Measurements from ENCODE around the gene CDC16.
A peak's percentile ranks its signal among the peaks of the same experiment; 100 is the strongest.
"Not testable (repeated sequence)": the region's sequence is repeated elsewhere in the genome, so short reads cannot be mapped to it uniquely, and the experiment has no call there.

CDC16 gene, protein sequence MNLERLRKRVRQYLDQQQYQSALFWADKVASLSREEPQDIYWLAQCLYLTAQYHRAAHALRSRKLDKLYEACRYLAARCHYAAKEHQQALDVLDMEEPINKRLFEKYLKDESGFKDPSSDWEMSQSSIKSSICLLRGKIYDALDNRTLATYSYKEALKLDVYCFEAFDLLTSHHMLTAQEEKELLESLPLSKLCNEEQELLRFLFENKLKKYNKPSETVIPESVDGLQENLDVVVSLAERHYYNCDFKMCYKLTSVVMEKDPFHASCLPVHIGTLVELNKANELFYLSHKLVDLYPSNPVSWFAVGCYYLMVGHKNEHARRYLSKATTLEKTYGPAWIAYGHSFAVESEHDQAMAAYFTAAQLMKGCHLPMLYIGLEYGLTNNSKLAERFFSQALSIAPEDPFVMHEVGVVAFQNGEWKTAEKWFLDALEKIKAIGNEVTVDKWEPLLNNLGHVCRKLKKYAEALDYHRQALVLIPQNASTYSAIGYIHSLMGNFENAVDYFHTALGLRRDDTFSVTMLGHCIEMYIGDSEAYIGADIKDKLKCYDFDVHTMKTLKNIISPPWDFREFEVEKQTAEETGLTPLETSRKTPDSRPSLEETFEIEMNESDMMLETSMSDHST

DNA sequence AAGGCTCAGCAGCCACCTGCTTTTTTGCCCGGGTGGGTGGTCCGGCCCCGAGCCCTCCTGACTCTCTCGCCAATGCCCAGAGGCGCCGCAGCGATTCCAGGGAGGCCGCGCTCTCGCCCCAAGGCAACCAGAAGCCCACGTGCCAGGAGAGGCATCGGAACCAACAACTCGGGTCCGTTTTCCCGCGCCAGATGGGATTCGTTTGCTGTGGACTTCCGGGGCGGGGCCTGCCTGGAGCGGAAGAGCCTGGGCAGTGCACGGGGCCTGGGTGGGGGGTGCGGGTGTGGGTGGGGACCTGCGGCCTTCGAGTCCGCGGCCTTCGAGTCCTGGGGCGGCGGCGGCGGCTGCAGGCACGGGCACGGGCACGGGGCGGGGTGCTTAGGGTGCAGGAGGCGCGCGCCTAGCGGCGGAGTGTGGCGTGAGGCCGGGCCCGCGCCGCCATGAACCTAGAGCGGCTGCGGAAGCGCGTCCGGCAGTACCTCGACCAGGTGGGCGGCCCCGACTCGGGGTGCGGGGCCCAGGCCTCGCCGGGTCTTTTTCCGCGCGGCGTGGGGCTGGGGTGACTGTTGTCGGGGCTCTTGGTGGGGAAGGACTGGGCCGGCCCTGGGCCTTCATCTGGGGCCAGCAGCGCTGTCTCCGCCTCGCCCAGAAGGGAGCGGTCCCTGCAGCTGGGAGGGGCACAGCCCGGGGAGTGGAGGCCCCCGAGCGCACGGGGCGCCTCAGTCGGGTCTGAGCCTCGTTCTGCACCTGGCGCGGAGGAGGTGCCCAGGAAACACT, at the start of gene CDC16:
Gene CDC16 (plus strand): TSS at position 253 of the 777 bp plus-strand sequence. CDS start 188 bp downstream, at position 441.
- peak within 1 kb of the TSS; percentile 76 for H3K27ac Mint-ChIP-seq
- H3K36me3 Mint-ChIP-seq (ENCODE audit: low read depth): peaks cover 24% of the 10 kb centered on the region
- H3K9me3 Mint-ChIP-seq: no peaks in the 10 kb centered on the region
- DNase-seq (ENCODE audit: low spot score): peak; percentile 85
- peaks cover 9% of the 10 kb centered on the region for H3K27me3 Mint-ChIP-seq (ENCODE audit: low read depth)
- peaks cover 18% of the 10 kb centered on the region for H3K4me1 Mint-ChIP-seq (ENCODE audit: low read depth)
- peak within 1 kb of the TSS; percentile 84 for H3K4me3 Mint-ChIP-seq

- Mint-ChIP-seq H3K9me3 (peaks cover 25% of the 10 kb centered on the region), H3K27me3 (ENCODE audit: low read depth) (peaks cover 12% of the 10 kb centered on the region), H3K4me3 (no peak overlapping the region), H3K27ac (no peak overlapping the region), H3K4me1 (ENCODE audit: low read depth) (peaks cover 1% of the 10 kb centered on the region), H3K36me3 (ENCODE audit: low read depth) (no peaks in the 10 kb centered on the region)
- no peak for DNase-seq (ENCODE audit: low spot score)
Measured at GRCh38 chr13:114185182-114185971, 49.3 kb upstream of the CDC16 start.

- H3K36me3 Mint-ChIP-seq (ENCODE audit: low read depth): no peaks in the 10 kb centered on the region
- H3K4me3 Mint-ChIP-seq: no peak overlapping the region
- peaks cover 14% of the 10 kb centered on the region for H3K27me3 Mint-ChIP-seq (ENCODE audit: low read depth)
- H3K9me3 Mint-ChIP-seq: peaks cover 9% of the 10 kb centered on the region
- no peak for DNase-seq (ENCODE audit: low spot score)
- no peaks in the 10 kb centered on the region for H3K4me1 Mint-ChIP-seq (ENCODE audit: low read depth)
- no peak overlapping the region for H3K27ac Mint-ChIP-seq
Measured at GRCh38 chr13:114194853-114195252, 39.8 kb upstream of the CDC16 start.

GRCh38 chr13:114196629-114197028, 38.1 kb upstream of the CDC16 start:
- Mint-ChIP-seq H3K27ac (no peak overlapping the region), H3K4me3 (no peak overlapping the region), H3K4me1 (ENCODE audit: low read depth) (no peaks in the 10 kb centered on the region), H3K36me3 (ENCODE audit: low read depth) (no peaks in the 10 kb centered on the region), H3K9me3 (no peaks in the 10 kb centered on the region), H3K27me3 (ENCODE audit: low read depth) (peaks cover 6% of the 10 kb centered on the region)
- no peak for DNase-seq (ENCODE audit: low spot score)

- Mint-ChIP-seq H3K4me3 (no peak overlapping the region), H3K27me3 (ENCODE audit: low read depth) (peaks cover 4% of the 10 kb centered on the region), H3K27ac (no peak overlapping the region), H3K9me3 (no peaks in the 10 kb centered on the region), H3K36me3 (ENCODE audit: low read depth) (no peaks in the 10 kb centered on the region), H3K4me1 (ENCODE audit: low read depth) (no peaks in the 10 kb centered on the region)
- no peak for DNase-seq (ENCODE audit: low spot score)
Measured at GRCh38 chr13:114198556-114198955, 36.1 kb upstream of the CDC16 start.

DNA sequence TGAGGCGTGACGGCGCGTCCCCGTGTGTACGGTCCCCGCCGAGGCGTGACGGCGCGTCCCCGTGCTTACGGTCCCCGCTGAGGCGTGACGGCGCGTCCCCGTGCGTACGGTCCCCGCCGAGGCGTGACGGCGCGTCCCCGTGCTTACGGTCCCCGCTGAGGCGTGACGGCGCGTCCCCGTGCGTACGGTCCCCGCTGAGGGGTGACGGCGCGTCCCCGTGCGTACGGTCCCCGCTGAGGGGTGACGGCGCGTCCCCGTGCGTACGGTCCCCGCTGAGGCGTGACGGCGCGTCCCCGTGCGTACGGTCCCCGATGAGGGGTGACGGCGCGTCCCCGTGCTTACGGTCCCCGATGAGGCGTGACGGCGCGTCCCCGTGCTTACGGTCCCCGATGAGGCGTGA, 35.2 kb upstream of the CDC16 start:
- H3K4me3 Mint-ChIP-seq; H3K9me3 Mint-ChIP-seq; H3K27ac Mint-ChIP-seq; H3K36me3 Mint-ChIP-seq (ENCODE audit: low read depth); H3K27me3 Mint-ChIP-seq (ENCODE audit: low read depth); DNase-seq (ENCODE audit: low spot score); H3K4me1 Mint-ChIP-seq (ENCODE audit: low read depth): not testable (repeated sequence)

GRCh38 chr13:114199954-114200353, 34.7 kb upstream of the CDC16 start:
- H3K36me3 Mint-ChIP-seq (ENCODE audit: low read depth): no peaks in the 10 kb centered on the region
- H3K4me1 Mint-ChIP-seq (ENCODE audit: low read depth): peaks cover 2% of the 10 kb centered on the region
- no peak for DNase-seq (ENCODE audit: low spot score)
- no peak overlapping the region for H3K4me3 Mint-ChIP-seq
- peaks cover 2% of the 10 kb centered on the region for H3K27me3 Mint-ChIP-seq (ENCODE audit: low read depth)
- no peaks in the 10 kb centered on the region for H3K9me3 Mint-ChIP-seq
- H3K27ac Mint-ChIP-seq: no peak overlapping the region

DNA sequence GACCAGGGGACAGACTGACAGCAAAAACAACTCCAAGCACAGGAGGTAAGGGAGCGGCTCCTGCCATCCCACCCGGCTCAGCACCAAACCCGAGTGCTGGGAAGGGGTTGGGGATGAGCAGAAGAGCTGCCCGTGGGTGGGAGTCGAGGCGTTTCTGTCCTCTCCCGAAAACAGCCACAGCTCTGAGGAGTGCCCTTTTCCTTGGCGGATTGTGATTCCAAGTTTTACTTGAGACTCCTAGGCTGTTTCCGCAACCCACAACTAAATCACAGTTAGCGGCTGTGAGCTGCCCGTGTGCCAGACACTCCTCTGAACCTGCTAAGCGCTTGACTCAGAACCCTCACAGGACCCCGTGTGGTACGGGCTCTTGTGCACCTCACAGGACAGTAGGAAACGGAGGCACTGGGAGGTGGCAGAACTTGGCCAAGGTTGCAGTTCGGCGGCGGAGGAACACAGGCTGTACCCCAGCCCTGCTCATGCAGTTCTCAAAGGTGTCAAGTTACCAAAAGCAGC, 34.2 kb upstream of the CDC16 start:
- no peaks in the 10 kb centered on the region for H3K36me3 Mint-ChIP-seq (ENCODE audit: low read depth)
- peaks cover 2% of the 10 kb centered on the region for H3K27me3 Mint-ChIP-seq (ENCODE audit: low read depth)
- no peaks in the 10 kb centered on the region for H3K9me3 Mint-ChIP-seq
- H3K4me1 Mint-ChIP-seq (ENCODE audit: low read depth): peaks cover 3% of the 10 kb centered on the region
- no peak overlapping the region for H3K4me3 Mint-ChIP-seq
- no peak overlapping the region for H3K27ac Mint-ChIP-seq
- DNase-seq (ENCODE audit: low spot score): no peak

DNA sequence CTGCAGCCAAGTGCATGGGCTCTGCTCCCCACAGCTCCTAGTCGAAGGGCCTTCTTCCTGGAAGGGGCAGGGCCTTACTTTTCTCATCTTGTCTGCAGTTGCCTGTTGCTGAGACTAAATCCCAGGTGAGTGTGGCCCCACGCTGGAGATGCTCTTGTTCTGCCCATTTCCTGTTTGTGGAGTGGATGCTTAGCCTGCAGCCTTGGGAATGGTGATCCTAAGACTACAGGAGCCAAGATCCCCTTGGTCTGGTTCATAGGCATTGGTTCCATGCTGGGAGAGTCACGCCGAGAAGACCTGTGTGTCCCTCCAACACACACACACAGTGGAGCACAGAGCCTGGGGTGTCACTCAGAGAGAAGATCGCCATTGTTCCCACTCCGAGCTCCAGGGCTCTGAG, 32.1 kb upstream of the CDC16 start:
- H3K9me3 Mint-ChIP-seq: peaks cover 4% of the 10 kb centered on the region
- no peak overlapping the region for H3K27ac Mint-ChIP-seq
- no peak for DNase-seq (ENCODE audit: low spot score)
- H3K27me3 Mint-ChIP-seq (ENCODE audit: low read depth): peaks cover 2% of the 10 kb centered on the region
- H3K36me3 Mint-ChIP-seq (ENCODE audit: low read depth): no peaks in the 10 kb centered on the region
- H3K4me3 Mint-ChIP-seq: no peak overlapping the region
- H3K4me1 Mint-ChIP-seq (ENCODE audit: low read depth): peaks cover 3% of the 10 kb centered on the region

DNA sequence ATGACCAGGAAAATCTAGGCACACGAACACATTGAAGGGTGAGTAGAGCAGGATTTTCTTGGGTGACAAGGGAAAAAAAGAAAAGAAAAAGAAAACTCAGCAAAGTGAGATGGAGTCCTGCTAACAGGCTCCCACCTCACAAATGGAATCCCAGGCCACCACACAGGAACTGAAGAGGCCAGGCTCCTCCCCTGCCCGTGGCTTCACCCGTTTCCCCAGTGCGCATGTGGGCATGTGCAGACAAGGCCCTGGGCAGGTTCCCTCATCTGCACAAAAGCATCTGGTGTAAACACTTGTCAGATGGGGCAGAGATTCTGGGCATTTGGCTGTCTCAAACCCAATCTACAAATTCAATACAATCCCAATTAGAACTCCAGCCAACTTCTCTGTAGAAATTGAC, 31.2 kb upstream of the CDC16 start:
- Mint-ChIP-seq H3K27me3 (ENCODE audit: low read depth) (peaks cover 2% of the 10 kb centered on the region), H3K9me3 (peaks cover 5% of the 10 kb centered on the region), H3K27ac (no peak overlapping the region), H3K4me1 (ENCODE audit: low read depth) (peaks cover 3% of the 10 kb centered on the region), H3K36me3 (ENCODE audit: low read depth) (no peaks in the 10 kb centered on the region), H3K4me3 (no peak overlapping the region)
- DNase-seq (ENCODE audit: low spot score): no peak

- H3K4me3 Mint-ChIP-seq: no peak overlapping the region
- H3K36me3 Mint-ChIP-seq (ENCODE audit: low read depth): no peaks in the 10 kb centered on the region
- no peak overlapping the region for H3K27ac Mint-ChIP-seq
- H3K4me1 Mint-ChIP-seq (ENCODE audit: low read depth): peaks cover 3% of the 10 kb centered on the region
- peaks cover 2% of the 10 kb centered on the region for H3K27me3 Mint-ChIP-seq (ENCODE audit: low read depth)
- no peak for DNase-seq (ENCODE audit: low spot score)
- peaks cover 5% of the 10 kb centered on the region for H3K9me3 Mint-ChIP-seq
Measured at GRCh38 chr13:114204894-114205293, 29.8 kb upstream of the CDC16 start.

DNA sequence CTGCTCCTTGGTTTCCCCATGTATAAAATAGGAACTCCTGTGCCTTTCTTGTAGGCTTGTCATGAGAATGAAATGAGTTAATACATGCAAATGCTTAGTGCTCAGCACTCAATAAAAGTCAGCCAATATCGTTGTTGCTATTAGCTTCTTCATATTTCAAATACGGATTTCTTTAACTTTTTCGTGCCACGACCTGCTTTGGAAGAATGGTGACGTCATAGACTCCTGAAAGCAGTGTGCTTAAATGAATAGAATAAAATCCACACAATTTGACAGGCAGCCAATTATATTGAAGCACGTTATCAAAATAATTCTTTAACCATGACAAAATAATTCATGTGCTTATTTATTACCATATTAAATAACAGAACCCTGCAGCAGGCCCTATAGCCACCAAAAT, 26.6 kb upstream of the CDC16 start:
- H3K27ac Mint-ChIP-seq: no peak overlapping the region
- no peak for DNase-seq (ENCODE audit: low spot score)
- H3K36me3 Mint-ChIP-seq (ENCODE audit: low read depth): no peaks in the 10 kb centered on the region
- no peak overlapping the region for H3K4me3 Mint-ChIP-seq
- peaks cover 7% of the 10 kb centered on the region for H3K27me3 Mint-ChIP-seq (ENCODE audit: low read depth)
- peaks cover 5% of the 10 kb centered on the region for H3K9me3 Mint-ChIP-seq
- peaks cover 3% of the 10 kb centered on the region for H3K4me1 Mint-ChIP-seq (ENCODE audit: low read depth)

- H3K4me3 Mint-ChIP-seq: no peak overlapping the region
- no peak overlapping the region for H3K27ac Mint-ChIP-seq
- no peaks in the 10 kb centered on the region for H3K36me3 Mint-ChIP-seq (ENCODE audit: low read depth)
- peaks cover 5% of the 10 kb centered on the region for H3K9me3 Mint-ChIP-seq
- no peaks in the 10 kb centered on the region for H3K4me1 Mint-ChIP-seq (ENCODE audit: low read depth)
- no peak for DNase-seq (ENCODE audit: low spot score)
- H3K27me3 Mint-ChIP-seq (ENCODE audit: low read depth): peaks cover 23% of the 10 kb centered on the region
Measured at GRCh38 chr13:114211446-114212157, 23.1 kb upstream of the CDC16 start.

Measured in T-helper 2 cell treated with Interferon-gamma antibody and Interleukin-4, amounts not matched to agents 5 μg/mL and 100 μg/mL, for 36 hours (primary cell).